ENCODE data around the gene WDR90.
A peak's percentile ranks its signal among the peaks of the same experiment; 100 is the strongest.

The WDR90 gene

GRCh38 chr16:704552-705380 is 55.6 kb downstream of the WDR90 start:
- no peak for DNase-seq (ENCODE audit: low read depth in 2 of 3, low spot score in 1 of 3)

DNA sequence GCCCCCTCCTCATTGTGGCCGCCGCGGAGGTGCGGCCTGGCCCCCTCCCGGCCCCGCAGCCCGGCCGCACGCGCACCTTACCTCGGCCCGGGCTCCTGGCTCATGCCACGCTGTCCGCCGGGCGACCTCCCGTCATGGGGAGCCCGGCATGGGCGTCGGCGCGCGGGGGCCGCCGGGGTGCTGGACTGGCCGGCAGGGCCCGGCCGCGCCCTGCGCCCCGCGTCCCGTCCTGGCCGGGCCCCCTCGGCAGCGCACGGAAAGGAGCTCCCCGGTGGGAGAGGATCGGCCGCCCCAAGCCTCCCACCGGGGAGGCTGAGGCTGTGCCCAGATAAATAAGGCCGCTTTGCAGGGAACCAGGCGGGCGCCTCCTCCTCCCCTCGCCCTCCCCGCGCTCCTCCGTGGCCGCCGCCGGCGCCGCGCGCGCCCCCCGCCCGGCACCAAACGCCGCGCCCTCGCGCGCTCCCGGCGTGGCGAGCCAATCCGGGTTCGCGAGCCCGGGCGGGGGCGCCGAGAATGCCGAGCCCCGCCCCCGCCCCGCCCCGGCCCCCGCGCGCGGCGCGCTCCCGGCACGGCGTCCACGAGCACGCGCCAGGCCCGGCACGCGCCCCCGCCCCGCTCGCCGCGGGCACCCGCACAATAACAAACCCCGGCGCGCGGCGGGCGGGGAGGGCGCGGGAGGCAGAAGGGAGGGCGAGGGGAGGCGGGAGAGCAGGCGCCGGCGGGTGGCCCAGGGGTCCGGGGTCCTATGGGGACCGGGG is 56.4 kb downstream of the WDR90 start, which contains the start of gene FBXL16:
Gene FBXL16 (minus strand): TSS at position 371 of the 758 bp plus-strand sequence. CDS start 8,396 bp downstream, outside the sequence.
- no peak for DNase-seq (ENCODE audit: low read depth in 2 of 3, low spot score in 1 of 3)

GRCh38 chr16:706189-707061 is 57.3 kb downstream of the WDR90 start:
- DNase-seq (ENCODE audit: low read depth in 2 of 3, low spot score in 1 of 3): no peak

- no peak for DNase-seq (ENCODE audit: low read depth in 2 of 3, low spot score in 1 of 3)
These were observed 57.9 kb downstream of the WDR90 start for GRCh38 chr16:707062-707538.

GRCh38 chr16:708019-708418 is 58.9 kb downstream of the WDR90 start:
- no peak for DNase-seq (ENCODE audit: low read depth in 2 of 3, low spot score in 1 of 3)

DNA sequence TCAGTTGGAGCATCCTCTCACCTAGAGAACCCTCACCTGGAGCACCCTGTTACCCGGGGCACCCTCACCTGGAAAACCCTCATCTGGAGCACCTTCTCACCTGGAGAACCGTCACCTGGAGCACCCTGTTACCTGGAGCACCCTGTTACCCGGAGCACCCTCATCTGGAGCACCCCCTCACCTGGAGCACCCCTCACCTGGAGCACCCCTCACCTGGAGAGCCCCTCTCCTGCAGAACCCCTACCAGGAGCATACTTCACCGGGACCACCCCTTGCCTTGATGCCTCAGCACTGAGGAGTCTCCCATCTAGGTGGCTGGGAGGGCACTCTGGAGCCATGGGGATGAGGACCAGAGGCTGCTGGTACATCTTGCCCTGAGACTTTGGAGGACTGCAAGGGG is 59.8 kb downstream of the WDR90 start:
- no peak for DNase-seq (ENCODE audit: low read depth in 2 of 3, low spot score in 1 of 3)

DNA sequence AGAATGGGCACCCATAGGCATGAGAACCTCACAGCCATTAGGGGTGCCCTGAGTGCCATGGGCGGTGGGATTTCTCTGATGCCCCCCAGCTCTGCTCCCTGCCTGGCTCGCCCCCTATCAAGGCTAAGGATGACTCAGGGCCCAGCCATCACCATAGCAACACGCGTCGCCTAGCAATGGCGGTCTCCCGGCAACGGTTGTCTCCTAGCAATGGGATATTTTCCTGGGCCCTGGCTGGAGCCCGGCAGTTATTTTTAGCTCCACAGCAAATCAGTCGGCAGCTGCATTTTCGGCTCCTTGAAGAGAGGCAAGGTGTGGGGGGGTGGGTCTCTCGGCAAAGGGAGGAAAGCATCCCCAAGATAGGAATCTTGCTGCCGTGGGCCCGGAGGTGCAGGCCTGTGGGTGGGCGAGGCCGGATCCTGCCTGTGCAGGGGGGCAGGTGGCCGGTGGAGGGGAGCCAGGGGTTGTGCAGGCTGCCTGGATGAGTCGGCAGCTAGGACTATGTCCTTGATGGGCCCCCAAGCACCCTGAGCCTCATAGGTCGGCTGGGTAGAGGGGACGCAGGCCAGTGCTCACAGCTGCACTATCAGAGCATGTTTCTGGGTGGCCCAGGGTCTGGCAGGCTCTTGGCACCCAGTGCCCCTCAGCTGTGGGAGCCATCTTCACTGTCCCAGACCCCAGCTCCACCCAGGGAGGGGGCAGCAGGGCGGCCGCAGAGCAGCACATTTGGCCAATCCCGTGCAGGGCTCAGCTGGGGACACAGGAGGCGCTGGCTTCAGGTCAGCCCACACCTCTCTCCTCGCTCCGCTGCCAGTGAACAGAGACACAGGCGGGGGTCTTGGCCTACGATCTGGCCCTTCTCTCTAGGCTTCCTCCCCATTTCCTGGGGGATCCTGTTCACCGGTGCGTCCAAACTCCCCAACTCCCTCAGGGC is 60.7 kb downstream of the WDR90 start:
- DNase-seq (ENCODE audit: low read depth in 2 of 3, low spot score in 1 of 3): no peak

DNA sequence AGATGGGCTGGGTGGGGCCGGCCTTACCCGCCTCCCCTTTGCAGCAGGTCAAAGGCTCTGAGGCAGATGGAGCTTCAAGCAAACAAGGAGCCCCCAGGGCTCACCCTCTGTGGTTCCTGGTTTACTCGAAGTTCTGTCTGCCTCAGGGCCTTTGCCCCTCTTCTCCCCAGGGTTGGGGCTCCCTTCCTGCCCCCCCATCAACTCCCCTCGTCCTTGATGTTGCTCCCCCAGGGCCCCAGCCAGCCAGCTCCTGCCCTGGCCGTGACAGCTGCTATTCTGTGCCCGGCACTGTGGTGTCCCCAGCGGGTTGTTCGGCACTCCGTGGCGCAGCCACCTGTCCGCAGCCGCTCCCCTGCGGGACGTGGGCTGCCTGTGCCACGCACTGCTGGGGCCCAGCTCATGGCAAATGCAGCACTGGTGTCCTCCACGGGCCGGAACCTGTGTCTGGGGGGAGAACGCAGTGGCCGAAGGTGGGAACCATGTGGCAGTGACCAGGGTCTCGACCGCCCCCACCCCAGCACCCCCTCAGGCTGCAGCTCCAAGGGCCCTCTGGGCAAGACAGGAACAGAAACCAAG is 61.4 kb downstream of the WDR90 start:
- no peak for DNase-seq (ENCODE audit: low read depth in 2 of 3, low spot score in 1 of 3)

- DNase-seq (ENCODE audit: low read depth in 2 of 3, low spot score in 1 of 3): no peak
These were observed 61.9 kb downstream of the WDR90 start for GRCh38 chr16:711084-711483.

GRCh38 chr16:711548-712320 is 62.6 kb downstream of the WDR90 start:
- peak; percentile 47 to 75 (median 70) for DNase-seq (ENCODE audit: low read depth in 2 of 3, low spot score in 1 of 3)

DNA sequence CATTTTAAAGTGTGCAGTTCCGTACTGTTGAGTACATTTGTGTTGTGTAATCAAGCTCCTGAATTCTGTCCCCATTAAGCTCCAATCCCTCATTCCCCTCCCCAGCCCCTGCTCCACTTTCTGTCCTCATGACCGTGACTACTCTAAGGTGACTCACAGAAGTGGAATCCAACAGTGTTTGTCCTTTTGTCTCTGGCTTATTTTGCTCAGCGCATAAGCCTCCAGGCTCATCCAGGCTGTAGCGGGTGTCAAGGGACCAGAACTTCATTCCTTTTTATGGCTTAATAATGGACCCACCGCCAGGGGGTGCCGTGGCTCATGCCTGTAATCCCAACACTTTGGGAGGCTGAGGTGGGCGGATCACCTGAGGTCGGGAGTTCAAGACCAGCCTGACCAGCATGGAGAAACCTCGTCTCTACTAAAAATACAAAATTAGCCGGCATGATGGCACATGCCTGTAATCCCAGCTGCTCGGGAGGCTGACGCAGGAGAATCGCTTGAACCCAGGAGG is 63.6 kb downstream of the WDR90 start:
- DNase-seq (ENCODE audit: low read depth in 2 of 3, low spot score in 1 of 3): peak; percentile 55 to 64 (median 61)

GRCh38 chr16:714079-714478 is 64.9 kb downstream of the WDR90 start:
- DNase-seq (ENCODE audit: low read depth in 2 of 3, low spot score in 1 of 3): no peak

DNA sequence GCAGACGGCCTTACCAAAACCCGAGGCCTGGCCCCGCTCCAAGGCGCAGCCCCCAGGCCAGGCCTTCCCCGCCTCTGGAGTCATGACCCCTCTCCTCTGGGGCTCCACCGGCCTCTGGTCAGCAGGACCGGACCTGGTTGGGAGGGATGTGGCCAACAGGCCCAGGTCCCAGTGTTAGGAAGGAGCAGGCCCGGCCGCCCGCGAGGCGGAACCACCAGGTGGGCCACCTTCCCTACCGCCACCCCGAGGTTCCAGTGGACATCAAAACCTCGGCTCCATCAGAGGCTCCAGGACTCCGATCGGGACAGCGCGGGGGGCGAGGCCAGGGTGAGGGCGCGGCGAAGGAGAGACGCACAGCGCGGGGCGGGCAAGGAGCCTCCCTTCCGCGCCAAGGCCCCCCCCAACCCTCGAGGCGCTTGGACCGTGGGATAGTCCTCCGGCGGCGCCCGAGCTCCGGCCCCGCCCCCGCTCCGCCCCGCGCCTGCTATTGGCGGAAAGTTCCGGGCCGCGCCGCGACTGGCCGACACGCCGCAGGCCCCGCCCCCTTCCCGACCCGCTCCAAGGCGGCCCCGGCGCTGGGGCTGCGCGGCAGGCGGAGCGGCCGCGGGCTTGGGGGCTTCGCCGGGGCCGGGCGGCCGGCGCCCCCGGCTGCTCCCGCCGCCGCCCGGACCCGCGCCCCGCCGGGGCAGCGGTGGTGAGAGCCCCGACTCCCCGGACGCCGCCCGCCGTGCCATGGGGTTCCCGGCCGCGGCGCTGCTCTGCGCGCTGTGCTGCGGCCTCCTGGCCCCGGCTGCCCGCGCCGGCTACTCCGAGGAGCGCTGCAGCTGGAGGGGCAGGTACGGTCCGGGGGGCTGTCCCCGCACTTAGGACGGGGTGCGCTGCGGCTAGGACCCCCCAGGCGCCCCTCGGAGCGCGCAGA is 65.7 kb downstream of the WDR90 start, which contains the start of gene METRN:
Gene METRN (plus strand): TSS at position 561 of the 919 bp plus-strand sequence. CDS start 172 bp downstream, at position 733.
- peak; percentile 71 to 91 (median 86) for DNase-seq (ENCODE audit: low read depth in 2 of 3, low spot score in 1 of 3)

GRCh38 chr16:715477-716199 is 66.5 kb downstream of the WDR90 start:
- DNase-seq (ENCODE audit: low read depth in 2 of 3, low spot score in 1 of 3): no peak

DNA sequence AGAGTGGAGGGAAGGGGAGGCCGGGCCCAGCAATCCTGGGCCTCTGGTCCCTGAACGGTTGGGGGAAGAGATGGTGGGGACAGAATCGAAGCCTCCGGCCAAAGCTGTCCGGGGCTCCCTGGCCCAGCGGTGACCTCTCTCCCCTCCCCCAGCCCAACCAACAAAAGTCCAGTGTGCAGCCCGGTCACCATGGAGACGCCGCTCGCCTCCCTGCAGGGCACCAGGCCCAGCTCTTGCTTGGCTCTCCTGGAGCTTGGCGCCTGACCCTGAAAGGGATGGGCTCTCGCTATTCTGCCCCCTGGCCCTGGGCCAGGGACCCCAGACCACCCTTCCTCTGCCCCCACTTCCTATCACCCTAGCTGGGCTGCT is 67.0 kb downstream of the WDR90 start:
- no peak for DNase-seq (ENCODE audit: low read depth in 2 of 3, low spot score in 1 of 3)

DNA sequence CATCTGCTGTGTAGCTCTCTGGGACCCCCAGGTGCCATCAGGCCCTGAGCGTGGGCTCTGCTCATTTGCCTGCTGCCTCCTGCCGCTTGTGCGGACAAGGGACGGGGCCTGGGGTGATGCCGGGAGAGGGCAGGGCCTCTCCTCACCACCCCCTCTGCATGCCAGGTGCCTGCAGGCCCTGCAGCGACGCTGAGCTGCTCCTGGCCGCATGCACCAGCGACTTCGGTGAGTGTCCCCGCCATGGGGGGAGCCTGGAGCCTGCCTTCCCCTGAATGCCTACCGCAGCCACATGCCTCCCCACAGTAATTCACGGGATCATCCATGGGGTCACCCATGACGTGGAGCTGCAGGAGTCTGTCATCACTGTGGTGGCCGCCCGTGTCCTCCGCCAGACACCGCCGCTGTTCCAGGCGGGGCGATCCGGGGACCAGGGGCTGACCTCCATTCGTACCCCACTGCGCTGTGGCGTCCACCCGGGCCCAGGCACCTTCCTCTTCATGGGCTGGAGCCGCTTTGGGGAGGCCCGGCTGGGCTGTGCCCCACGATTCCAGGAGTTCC is 67.7 kb downstream of the WDR90 start:
- no peak for DNase-seq (ENCODE audit: low read depth in 2 of 3, low spot score in 1 of 3)

Measured in stimulated activated CD4-positive, alpha-beta T cell treated with anti-CD3 and anti-CD28 coated beads, Interleukin-12 subunit alpha, Interleukin-12 subunit beta, amount 100 ng/mL, for 48 hours (primary cell).